ENCODE results near the gene N4BP2L1.

The N4BP2L1 gene

GRCh38 chr13:32448972-32449371 is 21.0 kb upstream of the N4BP2L1 start:
- TF ChIP-seq CTCF (IDR thresholded peaks at IDR 0.05; ENCODE audit: low read depth, low read length, missing control alignments), result no peak
- no peak overlapping the region for H3K4me3 ChIP-seq (ENCODE audit: low read depth, low read length)
- in situ Hi-C loops (cut with HindIII; ENCODE audit: low sequenced_read_pairs), result no loop called here
- no peak for DNase-seq (ENCODE audit: low read depth)

- in situ Hi-C loops (cut with HindIII; ENCODE audit: low sequenced_read_pairs), result no loop called here
- H3K4me3 ChIP-seq (ENCODE audit: low read depth, low read length), result no peak overlapping the region
- no peak for TF ChIP-seq CTCF (IDR thresholded peaks at IDR 0.05; ENCODE audit: low read depth, low read length, missing control alignments)
- no peak for DNase-seq (ENCODE audit: low read depth)
Observed at GRCh38 chr13:32447894-32448623, 20.1 kb upstream of the N4BP2L1 start.

GRCh38 chr13:32446773-32447465 is 19.0 kb upstream of the N4BP2L1 start:
- no peak for TF ChIP-seq CTCF (IDR thresholded peaks at IDR 0.05; ENCODE audit: low read depth, low read length, missing control alignments)
- no peak overlapping the region for H3K4me3 ChIP-seq (ENCODE audit: low read depth, low read length)
- in situ Hi-C loops (cut with HindIII; ENCODE audit: low sequenced_read_pairs), result no loop called here
- no peak for DNase-seq (ENCODE audit: low read depth)

- TF ChIP-seq CTCF (IDR thresholded peaks at IDR 0.05; ENCODE audit: low read depth, low read length, missing control alignments), result no peak
- H3K4me3 ChIP-seq (ENCODE audit: low read depth, low read length), result no peak overlapping the region
- in situ Hi-C loops (cut with HindIII; ENCODE audit: low sequenced_read_pairs), result no loop called here
- DNase-seq (ENCODE audit: low read depth), result no peak
Observed at GRCh38 chr13:32446220-32446619, 18.3 kb upstream of the N4BP2L1 start.

- TF ChIP-seq CTCF (IDR thresholded peaks at IDR 0.05; ENCODE audit: low read depth, low read length, missing control alignments), result no peak
- in situ Hi-C loops (cut with HindIII; ENCODE audit: low sequenced_read_pairs), result no loop called here
- H3K4me3 ChIP-seq (ENCODE audit: low read depth, low read length), result no peak overlapping the region
- no peak for DNase-seq (ENCODE audit: low read depth)
Observed at GRCh38 chr13:32445461-32445860, 17.5 kb upstream of the N4BP2L1 start.

GRCh38 chr13:32443111-32443510 is 15.2 kb upstream of the N4BP2L1 start:
- DNase-seq (ENCODE audit: low read depth), result no peak
- no peak for TF ChIP-seq CTCF (IDR thresholded peaks at IDR 0.05; ENCODE audit: low read depth, low read length, missing control alignments)
- in situ Hi-C loops (cut with HindIII; ENCODE audit: low sequenced_read_pairs), result no loop called here
- no peak overlapping the region for H3K4me3 ChIP-seq (ENCODE audit: low read depth, low read length)

Data from astrocyte of the cerebellum (primary cell).